ENCODE data around the gene HS3ST2. TPM values are rescaled to one million over a fixed set of nuclear protein-coding genes. Genes with fewer than 3 reads are reported as not detected.

Gene HS3ST2
- total RNA-seq, 1 experiment from 2014 or later, result not detected

GRCh38 chr16:22955461-22956070, 141.6 kb downstream of the HS3ST2 start:
- in situ Hi-C loops (cut with HindIII; ENCODE audit: low sequenced_read_pairs), result no loop called here
- no peak for DNase-seq (ENCODE audit: low spot score)

GRCh38 chr16:22961206-22961605, 147.2 kb downstream of the HS3ST2 start:
- no peak for DNase-seq (ENCODE audit: low spot score)
- in situ Hi-C loops (cut with HindIII; ENCODE audit: low sequenced_read_pairs), result no loop called here

- in situ Hi-C loops (cut with HindIII; ENCODE audit: low sequenced_read_pairs), result no loop called here
- DNase-seq (ENCODE audit: low spot score), result no peak
These were observed 148.9 kb downstream of the HS3ST2 start for GRCh38 chr16:22962905-22963304.

Data from G401 (cell line).